HG03025 (cell line): ENCODE data around the gene MCTP2.

Experiments
- ATAC-seq: cut with Tn5 transposase; IDR thresholded peaks from one replicate; pipeline ENCODE4 v1.9.1; 2021; ENCODE audit warnings: mild to moderate bottlenecking, moderate library complexity; ENCODE audit not compliant: unreplicated experiment, low FRiP score

The MCTP2 gene

DNA sequence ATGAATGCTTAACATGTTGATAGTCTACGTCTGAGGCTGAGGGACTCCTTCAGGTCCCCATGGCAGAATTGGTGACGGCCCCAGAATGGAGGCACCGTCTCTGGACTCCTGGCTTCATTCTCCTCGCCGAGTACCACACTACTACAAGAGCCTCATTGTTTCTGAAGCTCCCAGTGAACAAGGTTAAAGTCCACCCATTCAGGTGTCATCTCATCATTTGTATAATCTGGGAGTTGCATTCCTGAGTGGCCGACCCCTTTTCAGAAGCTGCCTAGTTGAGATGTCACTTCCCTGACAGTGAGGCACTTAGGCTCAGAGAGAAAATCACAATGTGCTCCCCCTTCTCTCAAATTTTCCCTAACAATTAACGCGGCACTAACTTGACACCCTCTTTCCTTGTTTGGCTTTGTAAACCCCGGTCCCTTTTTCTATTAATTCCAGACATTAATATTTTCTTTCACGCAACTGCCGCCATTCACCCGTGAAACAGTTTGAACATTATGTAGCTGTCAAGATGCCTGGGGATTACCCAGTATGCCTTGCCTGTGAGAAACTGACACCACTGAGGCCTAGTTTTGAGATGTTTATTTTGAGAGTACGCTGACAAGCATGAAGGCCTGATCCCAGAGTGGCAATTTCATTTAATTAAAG, 105.6 kb downstream of the MCTP2 start:
- no peak for ATAC-seq

DNA sequence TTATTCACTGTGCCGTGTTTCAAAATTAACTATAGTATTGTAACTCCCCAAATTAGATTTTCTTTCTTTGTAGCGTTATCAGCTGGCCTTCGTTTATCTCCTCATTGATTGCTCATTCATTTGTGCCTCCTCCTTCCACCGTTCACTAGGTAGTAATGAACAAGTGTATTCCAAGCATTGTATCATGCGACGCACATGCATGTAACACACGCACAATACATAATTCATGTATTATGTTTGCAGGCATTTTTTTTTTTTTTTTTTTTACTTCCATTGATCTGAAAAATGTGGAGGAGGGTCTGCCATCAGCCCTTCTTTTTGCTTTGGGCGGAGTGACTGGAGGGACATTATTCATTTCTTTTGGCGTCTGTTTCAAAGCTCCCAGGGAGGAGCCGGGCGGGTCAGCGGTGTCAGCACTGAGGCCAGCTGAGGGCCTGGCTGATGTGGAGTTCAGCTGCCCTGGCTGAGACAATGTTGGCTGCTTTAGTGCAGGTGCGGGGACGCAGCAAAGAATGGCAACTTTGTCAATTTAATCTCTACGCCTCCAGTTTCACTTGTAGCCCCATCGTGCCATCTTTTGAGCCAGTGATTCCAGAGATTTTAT, 107.0 kb downstream of the MCTP2 start:
- no peak for ATAC-seq

DNA sequence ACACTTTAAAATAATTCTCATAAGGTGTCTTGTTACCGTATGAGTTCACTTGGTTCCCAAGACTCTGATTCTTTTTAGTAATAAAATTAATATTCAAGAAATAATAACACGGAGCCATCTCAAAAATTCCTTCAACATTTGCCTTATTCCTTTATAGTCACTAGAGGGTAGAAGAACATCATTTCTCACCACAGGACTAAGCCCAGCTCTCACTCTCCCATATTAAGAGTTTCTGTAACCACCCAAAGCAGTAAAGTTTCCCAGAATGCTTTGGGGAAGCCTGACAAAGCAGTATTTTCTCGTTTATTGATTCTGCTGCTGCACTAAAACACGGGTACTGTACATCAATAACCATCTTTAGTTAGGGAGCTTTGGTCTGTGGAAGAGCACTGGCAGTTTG, 114.9 kb downstream of the MCTP2 start:
- no peak for ATAC-seq

DNA sequence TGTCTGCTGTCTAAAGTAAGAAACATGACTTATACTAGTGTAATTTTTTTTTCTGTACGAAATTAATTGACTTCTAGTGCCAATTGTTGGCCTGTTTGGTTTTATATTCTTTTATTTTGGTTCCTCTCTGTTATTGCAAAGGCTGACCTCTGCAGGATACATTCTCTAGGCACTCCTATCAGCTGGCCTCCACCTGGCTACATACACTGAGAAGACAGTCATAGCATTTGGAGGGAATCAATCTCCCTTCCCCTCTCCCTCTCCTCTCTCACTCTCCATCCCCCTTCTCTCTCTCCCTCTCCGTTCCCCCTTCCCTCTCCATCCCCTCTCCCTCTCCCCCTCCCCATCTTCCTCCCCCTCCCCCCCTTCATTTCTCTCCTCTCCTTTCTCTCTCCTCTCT, 116.7 kb downstream of the MCTP2 start:
- no peak for ATAC-seq

DNA sequence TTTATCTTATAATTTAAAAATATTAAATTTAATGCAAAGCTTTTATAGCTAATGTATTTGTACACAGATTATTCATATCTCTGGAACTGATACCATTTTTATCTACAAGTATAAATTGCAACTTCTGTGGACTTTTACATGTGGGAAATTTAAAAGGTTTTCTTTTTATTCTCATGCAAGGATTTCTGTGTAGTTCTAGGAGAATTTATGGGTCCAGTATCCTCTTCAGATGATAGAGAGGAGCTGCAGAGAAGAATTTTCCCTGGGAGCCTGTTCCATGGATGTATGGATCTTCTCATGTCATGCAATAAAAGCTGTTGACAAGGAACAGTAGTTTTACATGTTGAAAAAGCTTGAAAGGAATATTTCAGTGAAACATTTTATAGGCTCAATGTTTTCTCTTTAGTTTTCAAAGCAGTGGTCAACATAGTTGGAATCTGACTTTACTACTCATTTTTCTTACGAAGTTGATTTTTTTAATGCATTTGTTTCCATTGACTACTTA, 119.7 kb downstream of the MCTP2 start:
- ATAC-seq = no peak

DNA sequence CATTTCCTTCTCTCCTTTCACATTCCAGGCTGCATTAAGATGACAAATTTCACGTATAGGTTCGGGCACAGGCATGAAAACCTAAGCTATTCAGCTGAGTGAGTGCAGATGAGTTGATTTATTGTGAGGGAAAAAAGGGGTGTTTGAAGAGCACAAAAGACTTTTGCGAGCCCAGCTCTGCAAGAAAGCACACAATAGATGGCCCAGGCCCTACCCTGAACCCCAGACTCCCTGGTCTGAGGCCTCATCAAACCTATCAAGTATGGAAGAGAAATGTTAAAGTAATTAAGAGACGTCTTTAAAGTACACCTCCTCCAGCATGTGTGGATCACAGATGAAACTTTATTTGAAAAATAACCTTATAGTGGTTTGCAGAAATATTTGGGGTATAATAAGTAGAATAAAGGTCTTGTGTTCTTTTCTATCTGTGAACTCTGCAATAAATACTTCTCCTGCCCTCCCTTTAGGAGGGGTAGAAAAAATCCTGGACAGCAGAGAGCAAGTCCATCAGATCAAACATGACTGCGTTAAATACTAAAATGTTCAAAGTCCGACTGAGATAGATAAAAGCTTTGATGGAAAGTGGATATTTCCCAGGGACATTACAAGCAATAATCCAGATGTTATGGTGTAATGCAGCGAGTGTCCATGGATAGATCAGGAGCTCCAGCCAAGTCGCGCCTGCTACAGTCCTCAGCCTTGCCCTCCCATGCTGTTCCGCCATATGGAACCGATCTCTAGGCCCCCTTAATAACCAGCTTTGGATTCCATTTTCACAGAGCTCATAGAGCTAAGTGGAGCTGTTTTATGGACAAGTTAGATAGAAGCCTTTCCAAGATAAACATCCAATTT, 121.5 kb downstream of the MCTP2 start:
- ATAC-seq = no peak

DNA sequence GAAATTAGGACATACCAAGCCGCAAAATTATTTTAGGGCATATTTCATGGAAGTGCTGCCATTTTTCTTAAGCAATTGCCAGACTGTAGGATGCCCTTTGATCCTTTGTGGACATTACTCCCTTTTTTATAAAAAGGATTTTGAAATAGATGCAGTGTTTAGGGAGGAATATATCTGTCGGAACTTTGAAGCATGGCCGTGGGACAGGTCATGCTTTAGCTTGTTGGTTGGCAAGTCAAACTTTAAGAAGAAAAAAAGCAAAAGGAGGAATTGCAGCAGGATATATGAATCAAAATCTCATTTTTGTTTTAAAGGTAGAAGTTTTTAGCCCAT, 122.1 kb downstream of the MCTP2 start:
- ATAC-seq = no peak

DNA sequence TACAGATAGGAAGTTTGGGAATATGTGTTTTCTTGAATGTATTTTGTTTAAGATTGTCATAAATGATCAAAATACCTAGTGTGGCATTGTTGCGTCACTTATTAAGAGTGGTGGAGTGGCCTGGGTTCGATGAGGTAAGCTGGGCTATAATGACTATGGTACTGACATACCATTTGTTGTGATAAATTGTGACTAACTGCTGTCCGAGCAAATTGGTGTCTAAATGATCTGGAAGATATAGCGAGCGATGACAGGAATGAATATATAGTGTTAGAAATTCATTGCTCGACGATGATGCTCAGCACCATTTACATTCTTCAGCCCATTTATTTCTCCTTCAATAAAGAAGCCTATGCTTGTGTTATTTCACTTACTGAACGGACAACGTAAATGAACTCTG, 123.3 kb downstream of the MCTP2 start:
- ATAC-seq = no peak

DNA sequence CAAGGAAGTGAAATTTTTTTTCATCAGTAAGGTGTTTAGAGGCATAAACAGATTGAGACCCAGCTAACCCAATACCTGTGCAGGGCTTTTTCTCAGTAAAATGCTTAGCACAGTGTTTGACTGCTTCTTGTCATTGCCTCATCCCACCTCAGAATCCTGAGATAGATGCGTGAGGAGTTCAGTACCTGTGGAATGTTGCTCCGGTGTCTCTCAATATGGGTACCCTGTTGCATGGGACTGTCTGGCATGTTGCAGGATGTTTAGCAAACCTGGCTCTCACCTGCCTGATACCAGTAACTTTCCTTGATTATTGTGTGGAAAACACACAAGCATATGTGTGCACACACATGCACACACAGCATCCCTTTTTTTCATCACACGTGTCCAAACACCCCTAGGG, 128.4 kb downstream of the MCTP2 start:
- no peak for ATAC-seq

DNA sequence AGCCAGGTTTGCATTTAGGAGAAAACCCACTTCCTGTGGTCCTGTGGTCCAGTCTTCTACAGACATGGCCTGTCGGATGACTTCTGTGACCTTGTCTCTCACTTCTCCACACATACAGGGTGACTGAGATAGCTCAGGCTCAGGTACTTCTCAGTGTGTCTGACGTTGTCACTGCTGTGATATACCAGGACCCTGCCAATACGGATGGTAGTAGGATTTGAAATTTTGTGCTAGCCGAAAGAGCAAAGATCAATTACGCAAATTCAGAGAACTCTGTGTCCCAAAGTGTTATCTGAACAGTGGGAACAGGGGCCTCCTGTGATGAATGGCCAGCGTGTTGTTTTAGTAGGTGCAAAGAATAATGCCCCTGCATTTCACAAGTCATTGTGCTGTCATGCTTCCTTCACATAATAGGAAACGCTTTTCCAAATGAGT, 128.9 kb downstream of the MCTP2 start:
- ATAC-seq = no peak

DNA sequence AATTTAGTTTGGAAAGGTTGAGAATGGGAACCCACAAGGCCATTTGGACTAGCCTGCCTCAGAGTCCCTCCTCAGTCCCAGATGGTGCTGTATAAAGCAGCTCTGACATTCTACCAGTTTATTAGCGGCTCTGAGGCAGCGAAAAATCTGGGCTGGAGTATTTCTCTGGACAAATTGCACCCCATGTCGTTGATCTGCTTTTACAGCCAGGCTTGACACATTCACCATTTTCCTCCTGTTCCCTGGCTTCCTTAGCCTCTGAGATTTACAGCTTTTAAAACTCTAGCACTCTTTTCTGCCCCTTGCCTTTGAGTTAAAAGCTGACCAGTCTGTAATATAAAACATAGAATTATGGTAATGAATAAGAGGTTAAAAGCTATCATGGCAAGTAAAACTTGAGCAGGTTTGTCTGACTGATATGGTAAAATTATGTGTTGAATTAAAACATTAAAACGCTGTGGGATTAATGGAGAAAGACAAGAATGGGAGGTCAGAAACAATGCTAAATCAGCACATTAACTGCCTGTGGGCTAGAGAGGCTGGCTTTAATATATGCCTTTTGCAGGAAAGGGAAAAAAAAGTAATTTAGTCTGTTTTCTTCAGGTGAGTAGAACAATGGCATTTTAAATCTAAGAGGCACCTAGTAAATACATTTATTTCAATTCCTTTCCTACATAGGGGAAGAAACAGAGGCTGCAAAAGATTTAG, 131.2 kb downstream of the MCTP2 start:
- no peak for ATAC-seq

DNA sequence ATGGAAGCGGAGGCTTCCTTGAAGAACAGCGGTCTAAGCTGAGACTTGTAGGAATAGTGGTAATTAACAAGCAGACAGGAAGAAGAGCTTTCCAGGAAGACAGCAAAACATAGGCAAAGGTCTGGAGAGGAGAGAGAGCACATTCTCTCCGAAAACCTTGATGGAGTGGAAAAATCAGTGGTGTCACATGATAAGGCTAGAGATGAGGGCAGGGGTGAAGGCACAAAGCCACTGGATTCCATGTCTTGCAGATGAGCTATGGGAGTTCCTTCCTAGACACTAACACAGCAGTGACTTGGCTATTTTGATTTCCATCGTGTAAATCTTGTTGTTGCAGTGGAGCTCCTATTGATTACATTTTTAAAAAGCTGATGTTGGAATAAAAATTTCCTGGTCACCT, 132.0 kb downstream of the MCTP2 start:
- ATAC-seq = no peak

DNA sequence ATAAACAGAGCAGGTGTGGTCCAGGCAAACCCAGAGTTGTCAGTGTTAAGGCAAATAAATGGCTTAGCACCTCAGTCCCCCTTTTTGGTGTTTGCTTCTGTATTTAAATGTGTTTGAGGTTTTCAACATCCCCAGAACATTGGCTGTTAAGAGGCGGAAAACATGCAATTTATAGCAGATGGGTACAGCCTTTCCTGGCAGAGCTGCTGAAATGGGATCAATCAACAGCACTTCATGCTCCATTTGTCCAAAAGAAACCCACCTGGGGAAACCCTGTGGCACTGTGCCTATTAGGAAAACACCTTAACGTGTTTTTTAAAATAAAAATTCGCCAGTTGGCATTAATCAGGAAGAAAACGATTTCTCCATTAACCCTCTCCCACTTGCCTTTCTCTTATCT, 135.4 kb downstream of the MCTP2 start:
- ATAC-seq = no peak

DNA sequence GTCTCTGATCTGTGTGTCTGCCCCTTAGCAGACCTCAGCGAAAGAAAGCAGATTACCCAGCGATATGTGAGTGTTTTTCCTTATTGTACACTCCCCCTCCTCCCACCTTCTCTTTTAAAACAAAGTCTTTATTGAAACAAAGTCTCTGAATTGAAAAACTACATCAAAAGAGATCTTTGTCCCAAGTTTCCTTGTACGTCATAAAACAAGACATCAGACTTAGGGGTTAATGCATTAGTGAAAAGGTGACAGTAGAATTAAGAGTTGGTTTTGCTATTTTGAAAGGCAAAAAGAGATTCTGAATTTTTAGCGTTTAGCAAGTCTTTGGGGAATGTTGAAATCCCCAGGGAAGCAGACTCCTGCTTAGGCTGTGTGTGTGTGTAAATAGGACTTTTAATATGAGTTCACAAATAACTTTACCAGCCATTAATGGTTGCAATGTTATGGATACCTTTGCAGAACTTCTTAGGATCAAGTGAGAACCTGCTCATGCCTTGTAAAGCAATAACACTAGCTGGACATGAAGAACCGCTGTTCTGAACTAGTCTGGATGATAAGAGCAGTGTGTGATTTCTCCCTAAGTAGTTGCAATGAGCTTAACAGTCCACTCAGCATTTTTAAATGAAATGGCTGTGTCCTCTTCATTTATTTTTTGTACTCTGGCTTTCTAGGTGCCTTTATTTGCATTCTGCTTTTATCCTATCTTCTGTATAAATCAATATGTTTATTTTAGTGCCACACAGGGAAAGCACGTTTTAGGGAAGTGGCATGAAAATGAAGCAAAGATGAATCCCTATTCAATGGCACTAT, 136.6 kb downstream of the MCTP2 start:
- no peak for ATAC-seq

DNA sequence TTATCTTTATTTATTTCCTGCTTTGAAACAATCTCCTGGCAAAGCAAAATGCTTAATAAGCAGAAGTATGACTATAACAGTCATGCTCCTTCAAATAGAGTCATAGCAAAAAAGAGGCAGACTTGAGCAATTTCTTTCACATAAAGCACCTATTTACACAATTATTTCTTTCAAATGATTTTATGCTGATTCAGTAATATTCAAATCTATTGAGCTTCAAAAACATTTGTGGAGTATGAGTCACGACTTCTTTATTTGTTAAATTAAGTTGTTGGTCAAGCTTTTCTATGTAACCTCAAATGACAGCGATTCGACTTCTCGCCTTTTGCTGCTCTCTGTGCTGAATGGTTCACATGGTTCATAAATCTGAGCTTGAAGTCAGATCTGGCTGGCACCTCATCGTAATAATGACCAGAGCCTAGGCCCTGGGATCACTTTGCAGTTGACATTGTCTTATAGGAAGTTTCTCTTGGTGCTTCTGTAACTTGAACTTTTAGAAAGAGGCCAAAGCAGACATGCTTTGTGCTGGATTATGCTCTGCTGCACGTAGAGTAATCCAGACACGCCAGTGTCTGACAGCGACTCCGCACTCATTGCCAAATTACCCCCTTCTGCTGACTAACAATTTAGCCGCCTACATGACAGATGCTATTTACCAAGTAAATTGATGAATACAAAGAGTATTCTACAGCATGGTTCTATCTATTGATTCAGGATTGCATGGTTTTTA, 139.0 kb downstream of the MCTP2 start:
- ATAC-seq = no peak

DNA sequence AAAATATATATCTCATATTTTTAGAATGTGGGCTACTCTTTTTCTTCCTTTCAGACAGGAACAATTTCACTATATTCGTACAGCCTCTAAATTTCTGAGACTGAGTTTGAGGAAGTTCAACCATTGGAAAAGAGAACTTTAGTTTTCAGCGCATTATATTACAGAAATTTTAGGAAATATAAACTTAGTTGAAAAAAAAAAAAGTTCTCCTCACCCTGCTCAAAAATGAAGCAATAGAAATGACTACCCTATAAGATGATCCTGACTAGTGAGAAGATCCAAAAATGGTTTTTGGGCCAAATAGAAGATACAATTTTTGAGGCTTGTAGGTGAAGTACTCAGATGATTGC, 139.6 kb downstream of the MCTP2 start:
- no peak for ATAC-seq

DNA sequence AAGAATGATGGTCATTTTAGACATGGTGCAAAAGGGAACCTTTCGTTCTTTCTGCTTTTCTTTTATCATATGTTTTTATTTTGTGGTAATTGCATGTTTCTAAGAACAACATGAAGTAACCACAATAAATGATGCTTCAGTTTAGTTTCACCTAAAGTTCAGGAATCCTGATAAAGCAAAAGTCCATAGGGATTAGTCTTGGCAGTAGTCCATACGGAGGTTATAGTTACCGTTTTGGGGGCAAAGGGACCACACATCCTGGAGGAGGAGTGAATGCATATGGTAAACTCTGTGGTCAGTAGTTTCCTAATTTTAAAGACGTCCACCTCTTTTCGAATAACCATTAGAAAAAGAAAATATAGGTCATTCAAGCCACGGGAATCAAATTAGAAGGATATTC, 141.5 kb downstream of the MCTP2 start:
- ATAC-seq = no peak

DNA sequence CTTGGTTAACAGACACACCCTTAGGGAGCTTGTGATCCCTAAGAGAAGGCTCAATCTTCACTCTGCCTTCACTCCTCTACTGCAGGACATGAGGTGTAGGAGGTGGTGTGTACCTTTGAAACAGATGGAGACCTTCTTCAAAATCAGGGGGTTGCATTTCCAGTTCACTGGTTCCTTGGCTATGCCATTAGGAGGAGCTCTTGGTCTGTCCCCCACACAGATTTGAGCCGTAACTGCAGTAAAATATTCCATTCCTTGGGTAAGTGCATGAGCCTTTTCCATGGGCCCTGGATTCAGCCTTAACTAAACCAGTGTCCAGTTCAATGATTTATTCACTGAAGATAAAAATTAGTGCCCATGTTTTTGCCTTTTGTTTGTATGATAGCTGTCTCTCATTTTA, 144.6 kb downstream of the MCTP2 start:
- no peak for ATAC-seq

DNA sequence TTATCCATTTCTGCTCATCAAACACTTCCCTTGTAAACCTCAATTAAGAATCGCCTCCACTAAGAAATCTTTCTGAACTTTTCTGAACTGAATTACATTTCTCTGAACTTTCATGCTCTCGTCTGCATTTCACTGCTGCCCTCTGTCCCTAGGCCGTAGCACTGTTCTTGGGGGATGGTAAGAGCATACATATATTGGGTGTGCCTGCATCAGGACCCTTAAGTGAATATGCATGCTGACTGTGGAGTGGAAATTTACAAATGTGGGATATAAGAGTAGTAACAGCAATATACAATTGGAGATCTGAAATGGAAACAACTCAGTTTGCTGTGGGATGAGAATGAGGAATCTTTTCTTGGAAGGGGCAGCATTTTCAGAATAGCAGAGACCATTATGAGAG, 148.6 kb downstream of the MCTP2 start:
- ATAC-seq = no peak

DNA sequence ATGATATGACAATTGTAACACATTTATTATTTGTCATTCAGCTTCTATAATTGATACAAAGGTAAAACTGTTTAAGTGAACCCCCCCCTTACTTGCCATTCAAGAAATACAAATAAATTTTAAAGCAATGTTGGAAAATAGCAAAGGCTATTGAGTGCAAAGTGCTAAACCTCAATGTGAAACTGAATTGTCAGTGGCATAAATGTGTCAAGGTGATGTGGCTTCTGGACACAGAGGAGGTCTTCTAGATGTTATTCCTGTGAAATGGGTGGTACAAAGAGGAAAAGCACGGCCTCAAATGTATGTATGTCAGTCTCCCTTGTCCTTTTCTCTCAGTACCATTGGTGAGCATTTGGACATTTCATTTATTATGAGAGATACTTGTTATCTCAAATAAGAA, 149.4 kb downstream of the MCTP2 start:
- ATAC-seq = no peak
